ENCODE data around the gene AKAP8L. TPM values are rescaled to one million over a fixed set of nuclear protein-coding genes. Genes with fewer than 3 reads are reported as not detected.

The AKAP8L gene
- 51.4 and 69.3 TPM in 2 replicates for total RNA-seq

GRCh38 chr19:15418579-15419412 is at the start of gene AKAP8L:
Gene AKAP8L, minus strand, starts transcription at chr19:15418988. Its CDS starts 65 bp downstream, at chr19:15418923.

GRCh38 chr19:15464394-15465385 is 45.9 kb upstream of the AKAP8L start, which contains the start of gene RASAL3:
Gene RASAL3, minus strand, starts transcription at chr19:15464544. Its CDS starts 186 bp downstream, at chr19:15464358.

GRCh38 chr19:15449620-15450527 is 31.1 kb upstream of the AKAP8L start, which contains the start of gene WIZ:
Gene WIZ, minus strand, starts transcription at chr19:15449956. Its CDS starts 1,649 bp downstream, at chr19:15448307.

GRCh38 chr19:15379083-15379998 is 39.4 kb downstream of the AKAP8L start, which contains the start of gene AKAP8:
Gene AKAP8, minus strand, starts transcription at chr19:15379787. Its CDS starts 56 bp downstream, at chr19:15379731.

GRCh38 chr19:15332311-15332996 is 86.3 kb downstream of the AKAP8L start, which contains the start of gene BRD4:
Gene BRD4, minus strand, starts transcription at chr19:15332539. Its CDS starts 59,440 bp downstream, at chr19:15273099.

Other genes with a start within 250 kb of the AKAP8L start
- gene NOTCH3, start 218.0 kb downstream of the AKAP8L start, total RNA-seq = 1.8 and 2.4 TPM in 2 replicates
- 0.08 TPM in 1 of 2 replicates, not detected in the other for gene EPHX3, start 186.5 kb downstream of the AKAP8L start, total RNA-seq
- gene BRD4, start 86.4 kb downstream of the AKAP8L start, total RNA-seq = 11.6 and 11.8 TPM in 2 replicates
- 10.2 and 16.8 TPM in 2 replicates for gene AKAP8, start 39.2 kb downstream of the AKAP8L start, total RNA-seq
- 19.6 and 19.9 TPM in 2 replicates for gene WIZ, start 31.0 kb upstream of the AKAP8L start, total RNA-seq
- gene RASAL3, start 45.6 kb upstream of the AKAP8L start, total RNA-seq = not detected in 2 replicates
- not detected in 2 replicates for gene PGLYRP2, start 60.5 kb upstream of the AKAP8L start, total RNA-seq
- gene CYP4F22, start 89.5 kb upstream of the AKAP8L start, total RNA-seq = 0.08 TPM in 2 replicates
- gene CYP4F8, start 196.2 kb upstream of the AKAP8L start, total RNA-seq = not detected in 2 replicates
- not detected in 2 replicates for gene CYP4F3, start 221.9 kb upstream of the AKAP8L start, total RNA-seq

Measured in hair follicular keratinocyte (primary cell).